NCI-H1048 (cell line): ENCODE data around the gene ZEB2.

Experiments used
- DNase-seq: peaks from one replicate; lab custom pipeline; 2025; lab: John Stamatoyannopoulos, UW

The ZEB2 gene

DNA sequence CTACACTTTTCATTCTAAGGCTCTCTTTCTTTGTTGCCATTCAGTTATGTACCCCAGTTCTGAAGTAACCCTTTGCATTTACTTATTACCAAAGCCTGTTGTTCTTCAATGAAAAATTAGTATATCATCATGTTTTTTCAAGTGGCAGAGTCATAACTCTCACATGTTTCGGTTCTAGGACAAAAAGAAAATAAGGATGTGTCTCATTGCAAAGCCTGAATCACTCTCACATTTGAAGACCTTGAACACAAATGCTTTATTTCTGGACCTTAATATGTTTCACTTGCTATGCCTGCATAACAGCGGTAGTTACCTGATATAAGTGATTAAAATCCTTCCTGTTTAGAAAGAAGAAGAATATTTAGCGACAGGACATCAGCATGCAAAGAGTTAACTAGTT is 49.1 kb downstream of the ZEB2 start:
- no peak for DNase-seq

DNA sequence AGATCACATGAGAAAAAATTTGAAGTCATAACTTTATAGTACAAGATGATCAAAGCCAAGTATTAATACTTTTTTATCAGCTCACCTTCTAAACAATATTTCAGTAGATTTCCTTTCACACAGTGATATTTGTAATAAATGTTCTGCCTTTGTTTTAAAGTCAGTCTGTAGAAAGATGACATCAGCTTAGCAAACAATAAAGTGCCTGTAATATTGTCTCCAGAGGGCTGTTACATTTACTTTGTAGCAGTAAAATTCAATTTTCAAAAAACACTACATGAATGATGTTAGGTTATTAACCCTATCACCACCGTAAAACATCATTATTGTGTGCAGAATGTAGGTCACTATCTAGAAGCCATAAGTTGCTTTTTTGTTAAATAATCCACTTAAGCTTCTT is 49.6 kb downstream of the ZEB2 start:
- DNase-seq, result no peak

DNA sequence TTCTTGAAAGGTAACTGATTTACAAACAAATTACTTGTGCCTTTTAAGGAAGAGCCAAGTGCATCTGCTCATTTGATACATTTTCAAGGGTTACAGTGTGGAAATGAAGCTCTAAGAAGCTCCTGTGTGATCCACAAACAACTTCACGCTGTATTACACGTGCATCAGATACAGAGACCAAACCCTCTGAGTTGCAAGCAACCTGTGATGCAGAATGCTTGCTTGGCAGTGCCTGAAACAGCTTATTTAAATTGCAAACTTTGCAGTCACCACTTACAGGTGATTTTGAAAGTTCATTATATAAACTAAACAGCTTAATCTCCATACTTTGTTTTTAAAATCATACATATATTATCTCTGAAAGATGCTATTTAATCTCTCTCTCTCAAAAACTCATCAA is 50.1 kb downstream of the ZEB2 start:
- DNase-seq, result no peak

DNA sequence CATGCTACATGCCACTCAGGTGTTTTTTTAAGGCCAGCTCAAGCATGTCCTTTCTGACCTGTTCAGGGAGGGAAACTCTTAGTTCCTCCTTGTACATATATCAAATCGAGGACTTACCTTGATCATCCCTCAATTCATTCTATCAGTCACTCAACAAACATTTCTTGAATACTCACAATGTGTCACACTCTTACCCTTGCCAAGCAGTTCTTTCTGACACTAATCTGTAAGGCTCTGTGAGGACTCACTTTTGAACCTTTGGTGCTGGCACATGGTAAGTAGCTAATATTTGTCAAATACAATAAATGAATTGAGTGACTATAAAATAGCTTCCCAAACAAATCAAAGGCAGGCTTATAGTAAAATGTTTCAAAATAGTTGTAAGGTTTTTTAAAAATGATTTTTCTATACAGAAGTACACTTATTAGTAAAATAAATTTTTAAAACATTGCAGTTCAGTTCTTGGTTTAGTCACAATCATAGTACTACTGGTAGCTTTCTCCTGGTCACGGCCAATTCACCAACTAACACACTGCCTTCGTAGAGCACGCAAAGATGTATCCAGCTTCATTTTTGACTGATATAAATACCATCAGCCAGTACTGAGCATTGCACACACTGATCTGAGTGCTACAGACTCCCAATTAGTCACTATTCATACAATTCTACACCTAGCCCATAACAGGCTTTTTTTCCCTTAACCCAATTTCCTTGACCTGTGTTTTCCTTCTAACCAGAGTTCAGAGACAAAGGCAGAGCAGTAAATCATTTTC is 50.9 kb downstream of the ZEB2 start:
- DNase-seq, result no peak

DNA sequence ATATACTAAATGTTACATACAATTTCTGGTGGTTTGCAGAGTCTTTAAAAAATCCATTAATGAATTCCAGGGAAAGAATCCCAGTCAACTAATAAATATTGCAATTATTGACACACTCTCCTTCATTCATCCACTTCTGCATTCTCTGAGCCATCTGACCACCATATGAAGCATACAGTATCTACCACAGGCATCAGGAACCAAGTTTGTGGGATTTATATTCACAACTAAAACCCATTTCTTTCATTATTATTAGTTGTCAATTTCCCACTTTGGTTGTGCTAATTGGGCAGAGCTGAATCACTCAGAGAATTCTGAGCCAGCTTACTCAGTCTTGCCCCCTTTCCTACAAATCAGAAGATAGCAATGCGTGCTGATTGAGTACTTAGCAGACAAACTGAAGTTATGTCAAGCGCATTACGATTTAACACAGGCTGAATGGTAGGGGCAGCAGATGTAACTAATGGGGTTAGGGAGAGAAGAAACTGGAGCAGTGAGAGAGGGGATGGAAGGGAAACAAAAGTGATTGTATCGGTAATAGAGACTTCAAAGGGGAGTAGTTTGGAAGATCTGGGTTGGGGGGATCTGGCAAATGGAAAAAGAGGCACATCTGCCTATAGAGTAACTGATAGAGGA is 52.3 kb downstream of the ZEB2 start:
- no peak for DNase-seq

DNA sequence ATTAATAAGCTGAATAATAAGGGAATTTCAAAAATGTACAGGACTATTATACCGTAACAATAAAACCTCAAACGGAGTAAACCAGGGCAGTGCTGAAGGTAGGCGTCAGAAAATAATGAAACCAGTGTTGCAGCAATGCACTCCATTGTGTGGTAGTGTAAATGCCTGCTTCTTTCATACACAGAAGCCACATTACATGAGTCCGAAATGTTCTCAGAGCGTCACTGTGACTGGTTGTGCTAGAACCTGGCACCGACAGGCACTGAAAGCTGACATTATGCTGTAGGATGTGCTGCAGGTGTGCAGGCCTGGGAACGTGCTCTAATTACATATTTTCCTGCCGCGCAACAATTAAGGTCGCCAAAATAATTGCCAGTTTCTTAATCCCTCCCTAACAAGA is 53.3 kb downstream of the ZEB2 start:
- DNase-seq, result peak; percentile 18

DNA sequence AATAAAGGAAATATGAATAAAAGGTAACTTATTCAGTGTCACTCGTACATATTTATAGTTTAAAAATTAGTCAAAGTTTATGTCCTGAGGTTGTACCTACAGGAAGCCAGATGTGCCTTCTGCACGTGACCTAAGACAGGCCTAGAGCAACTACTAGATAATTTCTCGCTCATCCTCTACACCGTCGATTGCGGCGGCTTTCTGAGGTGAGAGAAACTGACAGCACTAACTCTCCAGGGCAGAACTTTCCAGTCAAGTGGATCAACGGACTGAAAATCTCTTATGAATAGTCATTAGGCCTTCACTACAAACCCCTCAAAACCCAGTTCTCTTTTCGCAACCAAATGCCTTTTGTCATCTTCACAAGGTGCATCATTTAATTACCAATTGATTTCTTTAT is 54.2 kb downstream of the ZEB2 start:
- no peak for DNase-seq

DNA sequence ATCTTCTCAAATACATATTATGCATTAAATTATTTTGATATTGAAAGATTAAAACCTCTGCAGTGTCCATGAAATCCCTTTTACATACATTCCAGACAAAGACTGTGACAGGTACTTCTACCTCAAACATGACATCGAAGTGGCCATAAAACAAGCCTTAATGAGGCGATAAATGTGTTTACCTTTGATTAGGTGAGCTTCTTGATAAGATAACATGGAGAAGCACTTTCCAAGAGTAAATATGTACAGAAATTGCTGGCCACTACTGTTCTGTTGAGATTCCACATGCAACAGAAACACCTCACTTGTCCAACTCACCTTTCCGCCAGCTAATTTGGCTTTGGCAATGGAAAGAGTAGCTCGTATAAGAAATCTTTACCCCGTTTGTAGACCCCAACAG is 55.2 kb downstream of the ZEB2 start:
- no peak for DNase-seq

DNA sequence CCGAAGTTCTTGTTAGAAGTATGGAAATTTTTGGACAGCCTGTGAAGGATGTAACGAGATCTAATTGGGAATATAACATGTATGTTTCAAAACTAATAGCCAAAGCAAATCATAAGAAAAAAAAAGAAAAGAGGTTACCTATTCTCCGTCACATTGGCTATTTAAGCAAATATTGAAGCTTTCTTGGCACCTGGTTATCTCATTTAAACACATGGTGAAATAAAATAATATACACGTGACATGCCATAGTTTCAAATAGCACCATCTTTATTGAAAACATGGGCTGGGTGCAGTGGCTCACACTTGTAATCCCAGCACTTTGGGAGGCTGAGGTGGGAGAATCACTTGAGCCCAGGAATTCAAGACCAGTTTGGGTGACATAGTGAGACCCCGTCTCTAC is 56.7 kb downstream of the ZEB2 start:
- no peak for DNase-seq

DNA sequence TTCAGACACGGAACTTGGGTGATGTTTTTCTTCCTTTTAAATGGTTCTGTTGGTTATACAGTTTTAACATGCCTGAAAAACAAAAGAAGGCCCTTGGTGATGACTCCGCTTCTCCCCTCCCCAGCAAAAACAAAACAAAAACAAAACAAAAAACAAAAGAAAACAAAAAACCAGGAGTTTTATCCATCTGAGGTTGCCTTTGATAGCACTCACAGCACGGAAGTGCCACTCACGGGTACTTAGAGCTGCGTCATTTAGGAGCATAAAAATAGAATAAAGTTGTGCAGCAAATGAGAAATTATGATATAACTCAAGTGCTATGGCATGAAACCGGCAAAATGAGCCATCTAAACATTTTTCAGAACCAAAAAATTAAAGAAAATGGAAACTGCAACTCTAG is 57.7 kb downstream of the ZEB2 start:
- no peak for DNase-seq

DNA sequence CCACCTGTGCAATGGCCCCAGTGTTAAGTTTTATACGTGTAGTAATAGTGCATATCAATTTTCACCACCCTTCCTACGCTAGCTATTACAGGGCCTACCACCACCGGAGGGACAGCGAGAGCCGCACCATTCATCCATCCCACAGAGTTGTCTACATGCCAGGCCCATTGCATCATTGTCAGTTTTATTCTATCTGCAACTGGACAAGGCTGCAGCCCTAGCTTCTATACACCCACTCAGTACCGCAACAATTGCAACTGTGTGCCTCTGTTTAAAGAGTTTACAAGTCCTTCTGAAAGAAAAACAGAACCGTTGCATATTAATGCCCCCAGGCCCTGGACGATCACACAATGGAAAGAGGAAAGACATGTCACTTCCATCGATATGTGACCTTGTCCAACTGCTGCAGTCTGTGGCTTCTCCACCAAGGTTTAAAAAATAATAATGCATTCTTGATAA is 58.6 kb downstream of the ZEB2 start:
- peak; percentile 21 for DNase-seq

DNA sequence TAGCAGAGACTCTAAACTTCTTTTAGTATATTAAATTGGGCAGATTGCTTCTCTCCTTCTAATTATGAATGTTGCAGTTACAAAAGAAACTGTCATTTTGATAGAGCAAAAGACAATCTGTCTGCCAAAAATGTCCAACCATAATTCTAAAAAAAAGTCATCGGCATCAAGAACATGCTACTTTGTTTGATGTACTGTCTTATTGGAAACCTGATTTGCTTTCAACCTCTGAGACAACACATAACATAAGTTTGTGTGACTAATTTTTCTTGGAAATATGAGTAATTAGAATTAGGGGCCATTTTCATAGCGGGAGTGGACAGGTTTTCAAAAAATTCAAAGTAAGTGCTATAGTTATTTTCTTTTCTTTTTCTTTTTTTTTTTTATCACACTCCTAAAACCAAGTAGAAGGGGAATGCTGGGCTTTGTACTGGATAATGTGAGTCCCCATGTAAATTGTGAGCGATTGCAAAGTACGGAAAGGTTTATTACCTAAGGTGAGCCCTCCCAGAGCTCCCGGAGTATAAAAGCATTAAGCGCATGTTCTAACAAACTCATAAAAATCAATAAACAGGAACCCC is 59.1 kb downstream of the ZEB2 start:
- DNase-seq, result no peak

DNA sequence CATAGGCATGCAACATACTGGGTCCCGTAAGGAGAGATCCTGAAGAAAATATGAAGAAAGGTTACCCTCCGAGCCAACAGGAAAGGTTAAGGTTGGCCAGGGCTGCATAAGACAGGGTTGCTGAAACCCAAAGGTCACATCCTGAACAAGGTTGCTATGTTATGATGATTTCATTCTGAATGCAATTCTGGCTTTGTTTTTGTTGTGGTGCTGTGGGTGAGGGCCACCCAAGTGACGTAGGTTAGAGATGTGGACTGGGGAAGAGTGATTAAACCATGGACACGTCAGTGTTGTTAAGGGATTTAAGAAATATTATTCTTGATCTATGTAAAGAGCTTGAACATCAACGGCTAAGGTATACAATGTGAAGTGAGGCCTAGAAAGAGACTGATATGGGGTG is 60.0 kb downstream of the ZEB2 start:
- DNase-seq, result no peak

DNA sequence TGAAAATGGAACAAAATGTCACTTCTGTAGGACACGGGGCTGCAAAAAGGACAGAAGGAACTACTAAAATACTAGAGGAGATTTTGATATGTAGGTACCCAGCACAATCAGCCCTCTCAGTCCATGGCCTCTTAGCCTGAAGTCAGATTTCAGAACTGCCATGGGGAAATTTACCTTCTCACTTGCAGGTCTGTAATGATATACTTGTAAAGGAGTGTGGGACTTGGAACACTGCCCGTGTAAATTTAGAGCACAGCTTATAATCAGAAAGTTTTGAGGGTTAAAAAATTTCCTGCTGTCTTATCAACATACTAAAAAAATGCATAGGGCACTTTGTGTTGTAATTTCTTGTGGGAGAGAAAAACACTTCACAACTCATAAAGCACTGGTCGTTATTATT is 60.6 kb downstream of the ZEB2 start:
- no peak for DNase-seq

DNA sequence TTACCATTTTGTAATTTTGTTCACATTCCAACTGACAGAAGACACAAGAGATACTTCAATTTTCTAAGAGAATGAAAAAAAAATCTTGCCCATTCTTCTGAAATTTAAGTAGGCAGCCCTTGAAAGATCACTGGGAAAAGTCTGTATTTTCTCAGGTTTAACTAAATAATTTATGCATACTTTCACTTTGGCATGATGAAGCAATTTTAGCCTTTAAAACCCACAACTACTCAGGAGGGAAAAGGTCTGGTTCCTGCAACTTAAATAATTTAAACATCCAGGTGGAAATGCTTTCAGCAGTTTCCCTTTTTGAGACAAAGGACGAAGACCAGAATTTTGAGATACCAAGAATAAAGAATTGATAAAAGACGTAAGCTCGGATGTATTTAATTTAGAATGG is 61.4 kb downstream of the ZEB2 start:
- no peak for DNase-seq

DNA sequence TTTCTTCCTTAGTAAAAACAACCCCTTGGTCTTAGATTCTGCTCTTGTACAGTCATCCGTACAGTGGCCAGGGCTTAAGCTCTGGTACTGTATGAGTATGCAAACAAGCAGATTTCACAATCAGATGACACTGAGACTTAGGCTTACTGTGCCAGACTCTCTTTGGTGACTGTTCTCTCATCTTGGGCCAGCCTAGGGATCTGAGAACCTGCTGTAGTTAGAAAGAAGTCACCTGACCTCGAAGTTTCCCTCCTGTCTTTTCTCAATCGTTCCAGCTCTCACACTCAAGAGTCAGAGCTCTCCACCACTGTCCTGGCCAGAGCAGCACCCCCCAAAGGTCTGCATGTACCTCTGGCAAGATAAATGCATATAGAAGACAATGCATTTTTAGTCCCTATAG is 63.2 kb downstream of the ZEB2 start:
- DNase-seq, result peak; percentile 44

DNA sequence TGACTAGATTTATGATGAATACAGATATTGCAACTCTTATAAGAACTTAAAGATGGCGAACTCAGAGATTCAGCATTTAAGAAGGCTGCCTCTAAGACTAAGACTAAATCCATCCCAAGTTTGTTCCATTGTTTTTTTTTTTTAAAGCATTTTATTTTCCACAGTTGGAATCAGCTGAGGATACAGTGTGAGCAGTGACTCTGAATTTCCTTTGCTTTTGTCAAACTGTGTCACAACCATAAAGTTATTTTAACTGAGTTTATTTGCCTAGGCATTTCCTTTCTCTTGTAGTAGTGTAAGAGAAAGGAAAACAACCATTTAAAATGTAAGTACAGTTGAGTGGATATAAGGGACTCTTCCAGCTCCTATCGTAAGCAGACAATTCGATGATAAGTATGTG is 63.9 kb downstream of the ZEB2 start:
- DNase-seq, result no peak

DNA sequence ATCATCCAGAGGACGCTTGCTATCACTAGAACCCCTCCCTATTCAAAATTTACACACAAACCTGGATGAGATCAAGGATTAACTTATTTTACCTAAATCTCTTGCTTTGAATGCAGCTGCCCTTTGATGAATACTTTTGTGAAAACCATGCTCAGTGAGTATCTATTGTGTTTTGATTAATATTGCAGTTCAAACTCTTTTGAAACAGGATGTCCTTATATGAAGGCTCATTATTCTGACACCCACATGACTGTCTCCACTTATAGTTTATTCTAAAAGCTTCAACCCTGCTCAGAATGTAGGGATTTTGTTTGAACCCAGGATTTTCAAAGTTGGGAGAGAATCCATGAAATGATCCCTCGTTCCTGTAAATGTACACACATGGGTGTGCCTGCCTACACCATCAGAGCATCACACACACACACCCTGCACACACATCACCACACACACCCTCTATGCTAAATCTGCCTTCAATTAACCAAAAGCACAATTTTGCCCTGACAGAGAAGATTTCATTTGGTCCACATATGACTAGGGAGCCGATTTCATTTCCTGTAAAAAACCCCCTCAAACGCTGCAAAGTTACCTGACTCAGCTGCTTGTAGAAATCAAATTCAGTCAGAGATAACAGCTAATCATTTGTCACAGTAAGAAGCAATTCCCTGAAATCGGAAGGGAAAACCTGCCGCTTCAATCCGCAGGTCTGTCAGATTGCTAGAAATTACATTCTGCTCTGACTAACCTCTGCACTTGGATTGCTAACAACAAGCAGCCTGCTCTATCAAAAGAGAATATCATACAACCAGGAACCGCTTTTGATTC is 65.2 kb downstream of the ZEB2 start:
- no peak for DNase-seq

DNA sequence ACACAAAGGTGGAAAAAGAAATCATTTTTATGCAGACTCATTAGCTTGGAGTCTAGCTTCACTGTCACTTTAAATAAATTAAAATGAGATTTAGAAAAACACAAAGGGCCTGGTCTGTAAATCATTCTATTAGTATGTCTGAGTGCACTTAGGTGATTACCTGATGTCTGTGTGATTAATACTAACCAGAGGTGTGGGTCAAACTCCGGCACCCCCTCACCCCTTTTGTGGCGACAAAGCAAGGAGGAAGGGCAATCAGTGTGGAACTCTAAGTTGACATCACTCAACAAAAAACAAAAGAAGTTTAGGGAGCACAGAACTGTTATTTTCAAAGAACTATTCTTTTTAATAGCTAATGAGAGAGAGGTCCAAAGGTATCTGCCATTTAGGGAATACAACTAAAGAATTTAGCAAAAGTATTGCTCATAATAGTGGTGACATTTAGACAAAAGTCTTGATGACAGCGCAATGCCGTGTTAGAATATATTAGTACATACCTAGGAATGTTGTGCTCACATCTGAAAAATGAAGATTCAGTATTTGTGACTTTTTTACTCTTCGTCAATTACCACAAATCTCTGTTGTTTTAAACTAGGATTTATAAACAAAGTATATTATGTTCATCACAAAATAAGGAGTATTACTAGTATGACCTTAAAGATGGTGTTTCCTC is 66.3 kb downstream of the ZEB2 start:
- DNase-seq, result no peak

DNA sequence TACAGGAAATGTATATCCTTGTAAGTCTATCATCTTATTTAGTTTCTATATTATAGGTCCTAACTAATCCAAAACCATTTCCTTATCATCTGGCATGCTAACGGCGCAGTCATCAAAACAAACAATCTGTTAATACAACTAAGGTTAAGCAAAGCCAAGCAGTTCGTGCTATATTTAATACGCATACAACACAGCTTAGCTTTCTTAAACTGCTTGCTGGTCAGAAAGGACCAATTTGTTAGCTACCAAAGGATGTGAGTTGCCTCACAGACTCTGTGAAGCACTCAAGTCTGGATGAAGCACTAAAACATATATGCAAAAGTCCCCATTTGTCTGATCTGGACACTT is 67.0 kb downstream of the ZEB2 start:
- no peak for DNase-seq

DNA sequence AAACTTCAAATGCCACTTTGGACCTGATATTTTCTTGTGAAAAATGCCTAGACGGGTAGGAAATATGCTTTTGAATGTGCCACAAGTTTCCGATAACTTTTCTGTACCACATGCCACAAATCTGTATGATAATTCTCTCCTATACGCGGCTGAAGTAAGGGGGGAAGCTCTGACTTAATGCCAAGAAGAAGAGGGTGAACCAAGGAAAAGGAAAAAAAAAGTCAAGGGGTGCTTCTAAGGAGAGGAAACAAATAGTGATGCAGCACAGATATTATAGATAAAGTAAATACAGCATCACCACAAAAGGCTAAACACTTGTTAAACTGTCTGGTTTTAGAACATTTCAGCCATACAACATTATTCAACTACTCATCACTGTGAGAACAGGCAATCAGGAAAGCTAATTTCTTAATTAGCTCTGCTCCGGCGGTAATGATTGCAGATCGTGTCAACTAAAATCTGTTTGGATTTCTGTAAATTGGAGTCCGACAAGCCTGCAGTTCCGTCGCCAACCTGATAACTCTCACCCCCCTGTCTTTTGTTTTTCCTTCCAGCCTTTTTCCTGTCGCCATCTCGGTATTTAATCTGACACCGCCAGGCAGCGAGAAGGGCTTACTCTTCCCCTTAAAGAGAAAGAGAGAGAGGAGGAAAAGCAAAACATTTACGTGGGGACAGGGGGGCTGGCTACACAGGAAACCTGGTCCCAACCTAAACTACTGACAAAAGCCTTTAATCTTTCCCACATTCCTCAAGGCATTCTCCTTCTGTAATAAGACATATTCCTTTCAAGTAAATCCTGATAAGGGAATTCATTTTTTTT is 67.5 kb downstream of the ZEB2 start:
- no peak for DNase-seq
